Mucosa of descending colon (tissue), 3 donors: ENCODE results near the gene SFRP2. TPM values are rescaled to one million over a fixed set of nuclear protein-coding genes. Genes with fewer than 3 reads are reported as not detected.

Experiments
- ATAC-seq: fragments of 200-7000 bp; cut with Tn5 transposase; one replicate; pipeline ENCODE4 v1.9.1; 2020; ENCODE audit warnings: mild to moderate bottlenecking, moderate library complexity
- DNase-seq, 3 donors: peaks; one replicate each; pipeline ENCODE4 v3.0.0-alpha.2; 2020
- H3K36me3 ChIP-seq: fragments of 200-600 bp; one replicate; pipeline ENCODE4 v1.8.0; 2021; ENCODE audit warnings: low read depth, mild to moderate bottlenecking
- H3K4me1 ChIP-seq: fragments of 200-600 bp; one replicate; pipeline ENCODE4 v1.8.0; 2021; ENCODE audit warnings: low read depth, mild to moderate bottlenecking
- H3K4me3 ChIP-seq: fragments of 200-600 bp; one replicate; pipeline ENCODE4 v1.8.0; 2021; ENCODE audit warnings: mild to moderate bottlenecking
- H3K9me3 ChIP-seq: fragments of 200-600 bp; one replicate; pipeline ENCODE4 v1.8.0; 2021; ENCODE audit warnings: mild to moderate bottlenecking
- intact Hi-C, 2 donors: fragments of 100-400 bp; cut with DNase I in 1 of 2; cut with micrococcal nuclease in 1 of 2; formaldehyde crosslinking; loops; one replicate each; pipeline versions ENCODE4 v1.11.0 to v1.11.1; 2022; cut with DNase I, micrococcal nuclease
- long read RNA-seq, 2 donors: library from polyadenylated mRNA; unstranded; transcript quantifications; one replicate each; pipeline ENCODE4 v2.0.0, GENCODE V29; 2019 to 2021
- total RNA-seq, 3 donors: library from RNA; stranded (reverse); fragmentation: NEBNext Ultra II Directional in 2 of 3; extraction: Animal tissue kit (Norgen Biotek cat#: 25700) in 2 of 3; gene quantifications; one replicate each; pipeline versions ENCODE4 v1.2.1 to v1.2.4, GENCODE V29; 2021 to 2023
- TF ChIP-seq, protein P1 (sequence below): fragments of 200-600 bp; IDR thresholded peaks from one replicate; pipeline ENCODE4 v1.8.0; 2022; ENCODE audit warnings: antibody characterized with exemption, mild to moderate bottlenecking
- donor health status: DM: no; HTN: no; CAD: no; lungs with moderate emphysema.
- donor health status: DM: no; HTN: no; CAD: no.
- donor health status: DM: no; HTN: yes; CAD: no.

The SFRP2 gene, protein sequence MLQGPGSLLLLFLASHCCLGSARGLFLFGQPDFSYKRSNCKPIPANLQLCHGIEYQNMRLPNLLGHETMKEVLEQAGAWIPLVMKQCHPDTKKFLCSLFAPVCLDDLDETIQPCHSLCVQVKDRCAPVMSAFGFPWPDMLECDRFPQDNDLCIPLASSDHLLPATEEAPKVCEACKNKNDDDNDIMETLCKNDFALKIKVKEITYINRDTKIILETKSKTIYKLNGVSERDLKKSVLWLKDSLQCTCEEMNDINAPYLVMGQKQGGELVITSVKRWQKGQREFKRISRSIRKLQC
- 10 to 100 TPM in 2 of 3 donors, 1 to 10 TPM in 1; 3.9 to 51.9 (median 32.5) TPM for total RNA-seq
- long read RNA-seq, donor 1, transcript SFRP2-201 (3 exons, 2,032 nt) = major isoform, 127 of 127 reads
- long read RNA-seq, donor 1, partial matches to known transcripts = 0 of 127 reads
- long read RNA-seq, donor 1, other reads (novel, unspliced or antisense) = 0 of 127 reads
- long read RNA-seq, donor 2, transcript SFRP2-201 (3 exons, 2,032 nt) = major isoform, 103 of 112 reads
- long read RNA-seq, donor 2, partial matches to known transcripts = 9 of 112 reads
- long read RNA-seq, donor 2, other reads (novel, unspliced or antisense) = 0 of 112 reads

DNA sequence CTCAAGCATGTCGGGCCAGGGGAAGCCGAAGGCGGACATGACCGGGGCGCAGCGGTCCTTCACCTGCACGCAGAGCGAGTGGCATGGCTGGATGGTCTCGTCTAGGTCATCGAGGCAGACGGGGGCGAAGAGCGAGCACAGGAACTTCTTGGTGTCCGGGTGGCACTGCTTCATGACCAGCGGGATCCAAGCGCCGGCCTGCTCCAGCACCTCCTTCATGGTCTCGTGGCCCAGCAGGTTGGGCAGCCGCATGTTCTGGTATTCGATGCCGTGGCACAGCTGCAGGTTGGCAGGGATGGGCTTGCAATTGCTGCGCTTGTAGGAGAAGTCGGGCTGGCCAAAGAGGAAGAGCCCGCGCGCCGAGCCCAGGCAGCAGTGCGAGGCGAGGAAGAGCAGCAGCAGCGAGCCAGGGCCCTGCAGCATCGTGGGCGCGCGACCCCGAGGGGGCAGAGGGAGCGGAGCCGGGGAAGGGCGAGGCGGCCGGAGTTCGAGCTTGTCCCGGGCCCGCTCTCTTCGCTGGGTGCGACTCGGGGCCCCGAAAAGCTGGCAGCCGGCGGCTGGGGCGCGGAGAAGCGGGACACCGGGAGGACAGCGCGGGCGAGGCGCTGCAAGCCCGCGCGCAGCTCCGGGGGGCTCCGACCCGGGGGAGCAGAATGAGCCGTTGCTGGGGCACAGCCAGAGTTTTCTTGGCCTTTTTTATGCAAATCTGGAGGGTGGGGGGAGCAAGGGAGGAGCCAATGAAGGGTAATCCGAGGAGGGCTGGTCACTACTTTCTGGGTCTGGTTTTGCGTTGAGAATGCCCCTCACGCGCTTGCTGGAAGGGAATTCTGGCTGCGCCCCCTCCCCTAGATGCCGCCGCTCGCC, at the start of gene SFRP2:
Gene SFRP2, minus strand, starts transcription at position 671 of the 864 bp plus-strand sequence. Its CDS starts 248 bp downstream, at position 423.
- Histone ChIP-seq H3K4me3 (no peak within 1 kb of the TSS), H3K36me3 (no peaks in the 10 kb centered on the region), H3K9me3 (no peaks in the 10 kb centered on the region), H3K4me1 (peaks cover 19% of the 10 kb centered on the region)
- DNase-seq = peak in 1 of 3 donors; percentile 50
- intact Hi-C loops = no loop called here
- TF ChIP-seq, protein P1, sequence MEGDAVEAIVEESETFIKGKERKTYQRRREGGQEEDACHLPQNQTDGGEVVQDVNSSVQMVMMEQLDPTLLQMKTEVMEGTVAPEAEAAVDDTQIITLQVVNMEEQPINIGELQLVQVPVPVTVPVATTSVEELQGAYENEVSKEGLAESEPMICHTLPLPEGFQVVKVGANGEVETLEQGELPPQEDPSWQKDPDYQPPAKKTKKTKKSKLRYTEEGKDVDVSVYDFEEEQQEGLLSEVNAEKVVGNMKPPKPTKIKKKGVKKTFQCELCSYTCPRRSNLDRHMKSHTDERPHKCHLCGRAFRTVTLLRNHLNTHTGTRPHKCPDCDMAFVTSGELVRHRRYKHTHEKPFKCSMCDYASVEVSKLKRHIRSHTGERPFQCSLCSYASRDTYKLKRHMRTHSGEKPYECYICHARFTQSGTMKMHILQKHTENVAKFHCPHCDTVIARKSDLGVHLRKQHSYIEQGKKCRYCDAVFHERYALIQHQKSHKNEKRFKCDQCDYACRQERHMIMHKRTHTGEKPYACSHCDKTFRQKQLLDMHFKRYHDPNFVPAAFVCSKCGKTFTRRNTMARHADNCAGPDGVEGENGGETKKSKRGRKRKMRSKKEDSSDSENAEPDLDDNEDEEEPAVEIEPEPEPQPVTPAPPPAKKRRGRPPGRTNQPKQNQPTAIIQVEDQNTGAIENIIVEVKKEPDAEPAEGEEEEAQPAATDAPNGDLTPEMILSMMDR = no peak
- peak; percentile 17 for ATAC-seq

GRCh38 chr4:153838564-153838963, 49.7 kb upstream of the SFRP2 start:
- Histone ChIP-seq H3K4me1 (no peaks in the 10 kb centered on the region), H3K36me3 (no peaks in the 10 kb centered on the region), H3K9me3 (no peaks in the 10 kb centered on the region), H3K4me3 (no peak overlapping the region)
- TF ChIP-seq, protein P1 = no peak
- no peak for DNase-seq
- no peak for ATAC-seq
- intact Hi-C loops = no loop called here

DNA sequence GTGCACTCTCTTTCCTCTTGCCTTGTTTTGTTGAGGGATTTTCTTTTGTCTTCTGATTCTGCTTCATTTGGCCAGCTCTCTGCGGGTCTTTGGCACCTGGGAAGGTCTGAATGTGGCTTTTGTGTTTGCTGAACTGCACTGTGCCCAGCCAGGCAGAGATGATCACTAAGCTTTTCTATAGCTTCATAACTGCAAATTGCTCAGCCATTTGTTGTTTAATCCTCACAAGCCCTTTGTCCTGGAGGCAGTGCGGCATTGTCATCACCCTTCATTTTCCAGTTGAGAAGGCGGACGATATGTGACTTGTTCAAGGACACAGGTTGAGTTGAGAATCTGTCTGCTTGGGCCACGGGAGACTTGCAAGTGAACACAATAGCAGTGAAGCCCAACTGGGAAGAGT, 46.0 kb upstream of the SFRP2 start:
- intact Hi-C loops = no loop called here

DNA sequence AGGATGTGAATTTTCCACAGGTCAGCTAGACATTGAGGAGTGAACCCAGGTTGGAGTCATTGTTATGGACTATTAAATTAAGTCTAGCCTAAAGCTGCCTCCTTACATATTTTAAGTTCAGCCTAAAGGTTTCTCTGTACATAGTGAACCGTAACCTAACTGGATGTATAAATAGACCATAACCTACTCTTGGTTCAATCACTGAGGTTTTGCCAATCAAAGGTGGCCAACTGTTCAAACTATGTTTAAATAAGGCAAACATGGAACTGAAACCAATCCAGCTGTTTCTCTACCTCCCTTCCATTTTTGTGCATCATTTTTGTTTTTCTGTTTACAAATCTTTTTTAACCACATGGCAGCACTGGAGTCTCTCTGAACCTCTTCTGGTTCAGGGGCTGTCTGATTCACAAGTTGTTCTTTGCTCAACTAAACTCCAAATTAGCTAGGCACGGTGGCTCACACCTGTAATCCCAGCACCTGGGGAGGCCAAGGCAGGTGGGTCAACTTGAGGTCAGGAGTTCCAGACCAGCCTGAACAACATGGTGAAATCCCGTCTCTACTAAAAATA, 43.9 kb upstream of the SFRP2 start:
- H3K4me1 ChIP-seq = no peaks in the 10 kb centered on the region
- H3K9me3 ChIP-seq = no peaks in the 10 kb centered on the region
- no peak for DNase-seq
- intact Hi-C loops = no loop called here
- TF ChIP-seq, protein P1 = no peak
- H3K36me3 ChIP-seq = no peaks in the 10 kb centered on the region
- no peak overlapping the region for H3K4me3 ChIP-seq
- no peak for ATAC-seq

More for the DNA sequence above, 46.0 kb upstream of the SFRP2 start:
- Histone ChIP-seq H3K36me3 (no peaks in the 10 kb centered on the region), H3K9me3 (no peaks in the 10 kb centered on the region), H3K4me3 (no peak overlapping the region), H3K4me1 (no peaks in the 10 kb centered on the region)
- TF ChIP-seq, protein P1 = no peak
- ATAC-seq (no peak), DNase-seq (no peak)

GRCh38 chr4:153832054-153832453, 43.2 kb upstream of the SFRP2 start:
- ATAC-seq = no peak
- no peaks in the 10 kb centered on the region for H3K9me3 ChIP-seq
- no peaks in the 10 kb centered on the region for H3K4me1 ChIP-seq
- intact Hi-C loops = no loop called here
- H3K36me3 ChIP-seq = no peaks in the 10 kb centered on the region
- no peak overlapping the region for H3K4me3 ChIP-seq
- no peak for DNase-seq
- TF ChIP-seq, protein P1 = no peak
